C4-2B (cell line): Measurements from ENCODE around the gene CTNNA3.

Experiments
- CTCF ChIP-seq: fragments of 450-650 bp; conservative IDR thresholded peaks from 2 replicates; pipeline ENCODE4 v1.5.1; 2017; ENCODE audit warnings: mild to moderate bottlenecking
- ZFX ChIP-seq: fragments of 450-650 bp; IDR thresholded peaks from 2 replicates; pipeline ENCODE4 v1.6.1; 2017

GRCh38 chr10:65907199-65907712 lies 1788.7 kb downstream of the CTNNA3 start:
- no peak for TF ChIP-seq ZFX
- no peak for TF ChIP-seq CTCF
